NAMALWA (cell line): ENCODE results near the gene AQP12A.

Source experiments
- DNase-seq: peaks from one replicate; pipeline ENCODE4 v3.0.0-alpha.2; 2015; ENCODE audit warnings: low spot score

The AQP12A gene

GRCh38 chr2:240723851-240724250 is 32.2 kb downstream of the AQP12A start:
- DNase-seq = no peak

DNA sequence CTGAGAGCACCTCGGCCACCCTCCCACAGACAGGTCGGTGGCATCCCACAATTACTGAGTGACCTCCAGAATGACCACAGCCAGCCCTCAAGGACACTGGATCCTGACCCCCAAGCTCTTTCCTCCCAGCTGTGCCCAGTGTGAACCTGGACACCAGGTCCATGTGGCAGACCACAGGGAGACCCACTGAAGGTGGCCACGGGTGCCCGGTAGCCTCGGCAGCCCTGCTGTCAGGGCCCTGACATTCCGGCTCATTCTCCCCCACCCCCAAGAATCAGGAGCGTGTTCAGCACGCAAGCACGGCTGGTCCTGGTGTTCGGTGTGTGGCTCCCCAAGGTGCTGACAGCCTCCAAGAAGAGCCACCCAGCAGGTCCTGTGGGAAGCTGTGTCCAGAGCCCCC is 32.8 kb downstream of the AQP12A start:
- no peak for DNase-seq

GRCh38 chr2:240725266-240725665 is 33.6 kb downstream of the AQP12A start:
- no peak for DNase-seq

DNA sequence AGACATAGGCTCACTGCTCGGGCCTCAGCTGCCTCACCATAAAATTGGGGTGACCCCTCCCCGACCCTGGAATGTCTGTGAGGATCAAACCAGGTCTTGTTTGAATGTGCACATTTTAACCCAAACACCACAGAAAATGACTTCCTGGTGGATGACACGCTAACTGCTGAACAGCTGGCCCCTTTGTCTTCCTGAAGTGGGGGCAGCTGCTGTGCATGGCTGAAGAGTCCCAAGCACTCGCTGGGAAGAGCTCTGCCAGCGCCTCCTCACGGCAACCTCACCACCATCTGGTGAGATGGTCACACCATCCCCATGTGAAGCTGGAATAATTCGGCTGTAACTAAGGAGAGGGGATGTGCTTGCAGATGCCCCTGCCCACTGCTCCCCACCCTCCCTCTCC is 34.0 kb downstream of the AQP12A start:
- no peak for DNase-seq

GRCh38 chr2:240726876-240727275 is 35.2 kb downstream of the AQP12A start:
- DNase-seq = no peak

GRCh38 chr2:240727439-240727838 is 35.8 kb downstream of the AQP12A start:
- no peak for DNase-seq

DNA sequence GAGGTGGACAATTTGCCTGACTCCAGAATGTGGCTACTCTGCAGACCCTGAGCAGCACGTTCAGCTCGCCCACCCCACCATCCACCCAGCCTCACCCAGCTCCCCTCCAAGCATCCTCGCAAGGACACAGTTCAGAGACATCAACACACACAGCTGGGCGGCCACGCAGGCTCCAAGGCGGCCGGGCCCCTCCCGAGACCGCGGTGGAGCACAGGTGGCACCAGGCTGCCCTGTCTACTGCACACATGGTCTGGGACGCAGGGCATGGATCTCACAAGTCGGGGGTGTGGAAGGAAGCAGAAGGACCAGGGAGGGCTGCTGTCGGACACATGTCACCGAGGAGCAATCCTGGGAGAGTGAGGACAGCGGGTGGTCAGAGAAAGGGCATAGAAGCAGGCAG is 36.2 kb downstream of the AQP12A start:
- no peak for DNase-seq

- no peak for DNase-seq
These were observed 36.7 kb downstream of the AQP12A start for GRCh38 chr2:240728361-240728760.

DNA sequence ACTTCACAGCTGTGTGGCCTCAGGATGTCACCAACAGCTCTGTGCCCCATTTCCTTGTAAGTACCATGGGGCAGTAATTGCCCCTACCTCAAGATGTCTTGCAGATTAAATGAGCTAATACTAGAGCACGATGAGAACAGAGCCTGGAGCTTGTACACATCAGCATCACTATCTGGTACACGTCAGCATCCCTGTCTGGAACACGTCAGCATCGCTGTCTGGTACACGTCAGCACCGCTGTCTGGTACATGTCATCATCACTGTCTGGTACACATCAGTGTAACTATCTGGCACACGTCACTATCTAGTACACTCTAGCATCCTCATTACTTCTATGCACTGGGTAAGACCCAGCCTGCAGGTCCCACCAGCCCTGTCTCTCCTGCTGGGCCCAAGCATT is 37.2 kb downstream of the AQP12A start:
- no peak for DNase-seq

- DNase-seq = no peak
These were observed 39.0 kb downstream of the AQP12A start for GRCh38 chr2:240730501-240731177.

DNA sequence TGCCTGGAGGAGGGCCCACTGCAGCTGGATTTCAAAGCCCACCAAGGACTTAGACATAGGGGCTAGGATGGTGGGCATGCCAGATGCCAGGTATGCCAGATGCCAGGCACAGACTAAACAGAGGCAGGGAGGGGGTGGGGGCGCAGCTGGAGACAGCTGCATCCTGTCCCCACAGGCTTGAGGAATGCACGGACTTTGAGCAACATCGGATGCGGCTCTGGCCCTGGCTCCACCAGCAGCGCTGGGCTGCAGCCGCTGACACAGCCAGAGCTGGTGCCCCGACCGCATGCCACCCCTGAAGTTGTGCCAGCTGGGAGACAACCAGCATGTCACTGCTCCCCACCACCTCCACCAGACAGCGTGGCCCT is 39.5 kb downstream of the AQP12A start:
- no peak for DNase-seq

- no peak for DNase-seq
These were observed 40.5 kb downstream of the AQP12A start for GRCh38 chr2:240732184-240732583.

DNA sequence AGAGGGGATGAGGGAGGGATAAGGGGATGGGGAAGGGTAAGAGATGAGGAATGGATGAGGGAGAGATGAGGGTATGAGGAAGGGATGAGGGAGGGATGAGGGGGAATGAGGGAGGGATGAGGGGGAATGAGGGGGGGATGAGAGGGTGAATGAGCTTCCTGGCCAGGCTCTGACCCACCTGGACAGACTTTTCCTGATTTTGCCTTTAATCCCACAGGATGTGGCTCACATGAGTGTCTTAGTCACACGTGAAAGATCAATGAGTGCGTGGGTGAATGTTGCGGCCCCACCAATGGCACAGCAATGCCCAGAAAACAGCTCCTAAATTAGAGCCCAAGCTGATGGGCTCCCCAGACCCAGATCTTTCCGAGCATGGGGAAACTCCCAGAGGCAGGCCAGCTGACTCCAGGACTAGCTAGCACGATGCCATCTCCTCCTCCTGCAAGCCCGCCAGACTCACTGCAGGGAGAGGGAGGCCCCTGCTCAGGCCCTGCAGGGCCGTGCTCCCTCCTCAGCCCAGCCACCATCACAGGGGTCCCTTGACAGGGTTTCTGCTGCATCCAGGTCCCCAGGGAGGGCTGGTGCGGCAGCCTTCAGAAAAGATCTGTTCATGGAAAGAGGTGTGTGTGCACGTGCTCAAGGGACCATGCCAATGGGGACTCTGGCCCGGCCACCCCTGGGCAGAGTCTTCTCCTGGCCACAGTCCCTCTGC is 41.4 kb downstream of the AQP12A start:
- DNase-seq = no peak

DNA sequence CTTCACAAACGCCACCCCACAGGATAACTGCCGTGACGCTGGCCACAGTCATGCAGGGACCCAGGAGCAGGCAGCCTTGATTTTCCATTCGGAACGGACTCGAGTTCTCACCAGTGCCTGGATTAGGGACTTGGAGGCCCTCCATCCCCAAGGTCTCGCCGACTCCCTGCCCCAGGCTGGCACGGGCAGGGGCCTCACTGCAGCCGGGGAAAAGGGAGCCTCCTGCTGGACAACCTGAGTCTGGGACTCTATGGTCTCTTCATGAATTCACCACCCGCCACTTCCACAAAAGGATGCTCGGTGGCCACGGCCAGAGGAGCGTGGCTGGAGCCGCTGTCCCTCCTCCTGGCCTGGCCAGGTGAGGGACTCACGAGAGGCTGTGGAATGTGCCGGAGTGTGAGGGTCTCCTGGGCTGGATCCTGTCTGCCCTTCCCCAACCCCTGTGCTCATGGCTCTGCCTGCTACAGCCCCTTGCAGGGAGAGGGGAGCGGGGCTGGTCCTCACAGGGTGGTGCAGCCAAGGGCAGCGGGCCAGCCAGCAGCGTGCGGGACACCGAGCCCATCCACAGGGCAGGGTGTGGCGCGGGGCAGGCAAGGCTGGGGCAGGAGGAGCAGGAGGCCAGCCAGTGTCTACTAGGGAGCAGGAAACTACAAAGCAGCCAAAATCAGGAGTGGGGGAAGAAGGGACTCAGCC is 42.3 kb downstream of the AQP12A start:
- DNase-seq = peak; percentile 25

- no peak for DNase-seq
These were observed 43.1 kb downstream of the AQP12A start for GRCh38 chr2:240734756-240735155.

- no peak for DNase-seq
These were observed 43.8 kb downstream of the AQP12A start for GRCh38 chr2:240735476-240735875.

DNA sequence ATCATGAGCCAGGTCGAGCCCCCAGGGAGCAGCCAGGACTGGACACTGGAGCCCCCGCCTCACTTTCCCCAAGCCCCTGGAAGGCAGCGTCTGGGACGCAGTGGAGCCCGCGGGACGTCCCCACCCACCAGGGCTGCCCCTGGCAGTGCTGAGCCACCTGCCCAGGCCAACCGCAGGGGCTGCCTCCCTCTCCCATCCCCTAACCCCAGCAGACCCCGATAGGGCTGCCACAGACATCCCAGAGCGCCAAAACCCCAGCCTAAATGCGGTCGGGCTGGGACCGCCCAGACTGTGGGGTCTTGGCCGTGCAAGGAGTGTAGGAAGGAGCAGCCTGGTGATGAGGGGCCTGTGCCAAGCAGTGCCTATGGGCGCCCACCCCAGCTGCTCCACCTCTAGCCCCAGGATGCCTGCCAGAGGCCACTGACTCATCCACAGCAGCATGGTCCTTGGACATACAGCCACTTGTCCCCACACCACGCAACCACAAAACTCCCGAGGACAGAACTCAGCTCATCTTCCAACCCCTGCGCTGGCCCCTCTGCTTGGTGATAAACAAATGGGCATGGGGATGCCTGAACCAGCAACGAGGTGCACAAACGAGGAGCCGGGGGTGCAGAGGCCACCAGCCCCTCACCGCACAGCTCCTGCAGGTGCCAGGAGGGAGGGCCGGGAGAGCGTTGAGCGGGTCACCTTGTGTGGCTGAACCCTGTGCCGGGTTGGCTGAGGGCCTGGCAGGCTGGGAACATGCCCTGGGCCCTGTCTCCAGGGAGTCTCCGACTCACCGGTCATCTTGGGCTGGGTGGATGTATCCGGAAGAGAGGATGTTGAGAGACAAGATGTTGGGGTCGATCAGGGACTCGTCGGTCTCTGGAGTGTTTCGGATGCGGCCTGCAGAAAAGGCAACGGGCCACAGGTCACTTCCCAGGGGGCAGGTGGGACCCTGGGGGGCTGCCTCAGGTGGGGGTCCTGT is 44.9 kb downstream of the AQP12A start:
- DNase-seq = no peak

DNA sequence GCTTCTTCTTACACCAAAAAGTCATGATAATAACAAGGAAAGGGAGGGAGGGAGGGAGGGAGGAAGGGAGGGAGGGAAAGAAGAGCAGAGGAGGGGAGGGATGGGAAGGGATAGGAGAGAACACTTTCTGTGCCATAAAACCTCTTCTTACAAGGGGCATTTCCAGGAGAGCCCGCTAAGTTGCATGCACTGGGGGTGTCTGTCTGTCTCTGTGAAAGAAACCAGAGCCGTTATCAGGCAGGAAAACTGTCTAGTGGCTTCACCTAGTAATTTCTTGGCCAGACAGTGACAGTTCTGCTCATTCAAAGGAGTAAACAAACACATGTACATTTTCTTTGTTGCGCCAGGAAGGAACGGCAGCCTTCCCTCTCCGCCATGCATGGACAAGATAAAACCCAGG is 45.8 kb downstream of the AQP12A start:
- no peak for DNase-seq

DNA sequence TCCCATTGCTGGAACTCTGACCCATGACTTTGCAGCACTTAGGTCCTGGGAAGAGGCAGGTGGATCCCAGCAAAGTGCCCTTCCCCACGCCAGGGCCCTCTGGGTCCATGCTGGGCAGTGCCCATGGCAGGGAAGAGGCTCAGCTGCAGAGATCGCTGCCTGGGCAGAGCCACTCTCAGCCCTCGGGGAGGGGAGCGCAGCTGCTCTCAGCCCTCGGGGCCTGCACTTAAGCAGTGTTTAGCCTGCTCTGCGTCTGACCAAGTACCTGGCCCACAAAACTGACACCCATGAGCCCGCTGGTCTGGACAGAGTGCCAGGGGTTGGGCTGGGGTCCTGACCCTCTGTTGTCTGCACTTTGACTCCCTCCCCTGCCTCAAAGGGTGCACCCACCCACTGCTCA is 46.3 kb downstream of the AQP12A start:
- no peak for DNase-seq

- no peak for DNase-seq
These were observed 48.1 kb downstream of the AQP12A start for GRCh38 chr2:240739797-240740196.

- no peak for DNase-seq
These were observed 49.4 kb downstream of the AQP12A start for GRCh38 chr2:240741091-240741490.

DNA sequence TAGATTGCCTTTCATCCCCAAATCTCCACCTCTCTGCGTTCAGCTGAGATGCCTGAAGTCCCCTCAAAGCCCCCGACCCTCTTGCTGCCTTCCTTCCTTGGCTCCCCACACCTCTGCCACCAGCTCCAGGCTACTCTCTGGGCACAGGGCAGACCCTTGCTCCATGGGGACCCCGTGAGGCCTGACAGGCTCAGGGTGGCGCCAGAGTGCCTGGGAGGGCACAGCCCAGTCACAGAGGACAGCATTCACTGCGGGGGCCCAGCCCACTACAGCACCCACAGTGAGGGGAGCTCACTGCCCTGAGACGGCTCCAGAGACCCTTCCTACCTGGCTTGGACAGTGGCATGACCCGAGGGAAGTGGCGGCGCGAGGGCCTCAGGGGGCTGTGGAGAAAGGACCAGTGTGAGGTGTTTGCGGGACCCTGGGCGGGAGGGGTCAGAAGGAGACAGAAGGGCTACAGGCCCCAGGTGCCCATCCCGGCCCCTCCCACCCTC is 51.0 kb downstream of the AQP12A start:
- DNase-seq = no peak
